H1 (cell line): ENCODE data around the gene ECPAS. TPM values are rescaled to one million over a fixed set of nuclear protein-coding genes. Genes with fewer than 3 reads are reported as not detected.

Experiments used
- CTCF ChIA-PET: fragments of 300-600 bp; sonication (Branson Sonifier 250); formaldehyde crosslinking; loops from one replicate; lab custom pipeline; 2021; ENCODE audit not compliant: partially characterized antibody; lab: Charles Lee
- POLR2A ChIA-PET: fragments of 300-600 bp; sonication (Branson Sonifier 250); formaldehyde crosslinking; loops from one replicate; lab custom pipeline; 2021; ENCODE audit warnings: inconsistent platforms; ENCODE audit not compliant: partially characterized antibody; lab: Charles Lee
- DNase-seq, 2 experiments: peaks; one replicate each; pipeline versions ENCODE4 v3.0.0 to v3.0.0-alpha.2; 2010 to 2022; ENCODE audit warnings: low spot score in 2 of 2, low read depth in 1 of 2, mixed read lengths in 1 of 2
- FAIRE-seq: peaks from 2 replicates; lab custom pipeline; 2011; peaks lifted over from hg19 to GRCh38; lab: Jason Lieb, UNC
- H2AFZ ChIP-seq: 2 replicates; pipeline ENCODE4 v1.8.1; 2012; ENCODE audit warnings: low read length, inconsistent platforms
- H2AK5ac ChIP-seq: 2 replicates; pipeline ENCODE4 v1.6.1; 2013; ENCODE audit warnings: low read depth, low read length
- H2BK120ac ChIP-seq: replicated peaks from 2 replicates; pipeline ENCODE3; 2013; ENCODE audit warnings: low read depth, low read length, inconsistent platforms
- H2BK12ac ChIP-seq: 2 replicates; pipeline ENCODE4 v1.6.1; 2013; ENCODE audit warnings: low read depth, low read length
- H2BK15ac ChIP-seq: 2 replicates; pipeline ENCODE4 v1.6.1; 2013; ENCODE audit warnings: low read length
- H2BK20ac ChIP-seq: 2 replicates; pipeline ENCODE4 v1.6.1; 2013; ENCODE audit warnings: low read length
- H2BK5ac ChIP-seq: 2 replicates; pipeline ENCODE4 v1.6.1; 2013; ENCODE audit warnings: low read depth, low read length
- H3K14ac ChIP-seq: 2 replicates; pipeline ENCODE4 v1.6.1; 2013; ENCODE audit warnings: inconsistent platforms; ENCODE audit not compliant: insufficient read length
- H3K18ac ChIP-seq: 2 replicates; pipeline ENCODE4 v1.6.1; 2013; ENCODE audit warnings: low read length; ENCODE audit errors: extremely low read depth
- H3K23ac ChIP-seq: 2 replicates; pipeline ENCODE4 v1.6.1; 2013; ENCODE audit warnings: inconsistent platforms; ENCODE audit not compliant: insufficient read length
- H3K23me2 ChIP-seq: 2 replicates; pipeline ENCODE4 v1.6.1; 2013; ENCODE audit warnings: low read depth, low read length
- H3K27ac ChIP-seq: 2 replicates; pipeline ENCODE4 v1.6.1; 2011; ENCODE audit warnings: low read depth, low read length, inconsistent platforms
- H3K27me3 ChIP-seq, 4 experiments: replicated peaks in 1 of 4; 1 replicate in 1 of 4; 2 replicates in 3 of 4; pipeline versions ENCODE4 v1.6.1 to v1.8.1; 2011 to 2013; ENCODE audit warnings: low read length in 3 of 4, mild to moderate bottlenecking in 3 of 4, inconsistent platforms in 2 of 4, mixed read lengths in 2 of 4, moderate library complexity in 1 of 4; ENCODE audit not compliant: control insufficient read depth in 3 of 4, insufficient read depth in 3 of 4; ENCODE audit errors: extremely low read depth in 1 of 4
- H3K36me3 ChIP-seq, 4 experiments: 2 replicates each; pipeline versions ENCODE4 v1.6.1 to v1.8.1; 2011 to 2013; ENCODE audit warnings: mild to moderate bottlenecking in 4 of 4, low read length in 3 of 4, moderate library complexity in 2 of 4, control low read depth in 1 of 4, inconsistent platforms in 1 of 4; ENCODE audit not compliant: insufficient read depth in 4 of 4, control insufficient read depth in 2 of 4
- H3K4ac ChIP-seq: replicated peaks from 2 replicates; pipeline ENCODE3; 2013; ENCODE audit warnings: low read length, low read depth, mixed read lengths, inconsistent platforms; ENCODE audit not compliant: insufficient read length
- H3K4me1 ChIP-seq, 4 experiments: replicated peaks in 1 of 4; 1 replicate in 1 of 4; 2 replicates in 3 of 4; pipeline versions ENCODE4 v1.6.1 to v1.8.1; 2011 to 2013; ENCODE audit warnings: low read length in 3 of 4, inconsistent platforms in 2 of 4, mixed read lengths in 1 of 4; ENCODE audit not compliant: insufficient read depth in 4 of 4, control insufficient read depth in 3 of 4
- H3K4me2 ChIP-seq, 2 experiments: 2 replicates each; pipeline versions ENCODE4 v1.6.1 to v1.8.1; 2011 to 2013; ENCODE audit warnings: low read depth in 2 of 2, low read length in 2 of 2, control low read depth in 1 of 2, inconsistent platforms in 1 of 2, mild to moderate bottlenecking in 1 of 2; ENCODE audit not compliant: insufficient read depth in 1 of 2
- H3K4me3 ChIP-seq, 4 experiments: fragments of 200-600, 300-600 bp in 1 of 4; sonication (generic), shearing (Covaris generic), sonication (Bioruptor Twin) in 1 of 4; 2 replicates each; pipeline versions ENCODE4 v1.5.1 to v1.8.1; 2011 to 2016; ENCODE audit warnings: low read length in 4 of 4, low read depth in 3 of 4, control low read depth in 2 of 4, inconsistent platforms in 2 of 4, mild to moderate bottlenecking in 2 of 4, mixed read lengths in 1 of 4, moderate library complexity in 1 of 4; ENCODE audit not compliant: insufficient read depth in 2 of 4; ENCODE audit errors: extremely low read depth in 1 of 4
- H3K56ac ChIP-seq: replicated peaks from 2 replicates; pipeline ENCODE3; 2013; ENCODE audit warnings: low read depth, mild to moderate bottlenecking, mixed read lengths, low read length, inconsistent platforms; ENCODE audit not compliant: insufficient read length
- H3K79me1 ChIP-seq: 2 replicates; pipeline ENCODE4 v1.6.1; 2013; ENCODE audit warnings: low read depth, low read length, control low read depth
- H3K79me2 ChIP-seq, 2 experiments: 2 replicates each; pipeline versions ENCODE4 v1.6.1 to v1.8.1; 2012 to 2013; ENCODE audit warnings: low read length in 2 of 2, mild to moderate bottlenecking in 2 of 2, inconsistent platforms in 1 of 2; ENCODE audit not compliant: insufficient read depth in 2 of 2, control insufficient read depth in 1 of 2
- H3K9ac ChIP-seq, 4 experiments: replicated peaks in 1 of 4; 1 replicate in 1 of 4; 2 replicates in 3 of 4; pipeline versions ENCODE4 v1.6.1 to v1.8.1; 2011 to 2013; ENCODE audit warnings: low read depth in 3 of 4, low read length in 3 of 4, control low read depth in 2 of 4, mild to moderate bottlenecking in 2 of 4, moderate library complexity in 2 of 4, inconsistent platforms in 1 of 4; ENCODE audit errors: extremely low read depth in 1 of 4
- H3K9me3 ChIP-seq, 2 experiments: 2 replicates each; pipeline versions ENCODE4 v1.6.1 to v1.8.1; 2012 to 2013; ENCODE audit warnings: mild to moderate bottlenecking in 2 of 2, moderate library complexity in 2 of 2, control low read depth in 1 of 2, inconsistent platforms in 1 of 2, low read depth in 1 of 2, low read length in 1 of 2, mixed read lengths in 1 of 2; ENCODE audit not compliant: insufficient read depth in 2 of 2
- H4K20me1 ChIP-seq, 2 experiments: replicated peaks in 1 of 2; 2 replicates each; pipeline versions ENCODE3 to v1.8.1; 2011 to 2013; ENCODE audit warnings: inconsistent platforms in 2 of 2, low read length in 2 of 2, mild to moderate bottlenecking in 1 of 2; ENCODE audit not compliant: insufficient read depth in 2 of 2, control insufficient read depth in 1 of 2
- H4K5ac ChIP-seq: 2 replicates; pipeline ENCODE4 v1.6.1; 2013; ENCODE audit warnings: low read length, low read depth, mixed read lengths, inconsistent platforms; ENCODE audit not compliant: insufficient read length
- H4K8ac ChIP-seq: 2 replicates; pipeline ENCODE4 v1.8.0; 2013; ENCODE audit warnings: mild to moderate bottlenecking, moderate library complexity, low read length, inconsistent platforms; ENCODE audit not compliant: insufficient read depth; ENCODE audit errors: extremely low read depth
- H4K91ac ChIP-seq: replicated peaks from 2 replicates; pipeline ENCODE3; 2013; ENCODE audit warnings: low read length, mixed read lengths, inconsistent platforms; ENCODE audit not compliant: insufficient read length
- BACH1 ChIP-seq: IDR thresholded peaks from 2 replicates; pipeline ENCODE4 v1.6.1; 2012; ENCODE audit warnings: low read length, improper control_type of control experiment
- HDAC2 ChIP-seq, 2 experiments: fragments of 300-600 bp in 1 of 2; sonication (generic) in 1 of 2; IDR thresholded peaks; 2 replicates each; pipeline ENCODE4 v1.6.1; 2011 to 2012; ENCODE audit warnings: low read depth in 2 of 2, low read length in 2 of 2, mild to moderate bottlenecking in 2 of 2, moderate library complexity in 2 of 2, borderline replicate concordance in 1 of 2, inconsistent platforms in 1 of 2
- SP2 ChIP-seq: IDR thresholded peaks from 2 replicates; pipeline ENCODE4 v1.6.1; 2012; ENCODE audit warnings: mild to moderate bottlenecking, low read length, inconsistent platforms
- SUZ12 ChIP-seq: fragments of 200-600 bp; sonication (generic); IDR thresholded peaks from 2 replicates; pipeline ENCODE4 v1.6.1; 2012; ENCODE audit warnings: mild to moderate bottlenecking, inconsistent platforms, low read length, moderate library complexity, mixed read lengths
- WGBS, 2 experiments: shearing (Covaris generic) in 1 of 2; methylation state at CpG; one replicate each; pipeline versions ENCODE4 v1.1.6 to v1.1.7; 2013 to 2015; ENCODE audit warnings: low lambda C conversion rate in 2 of 2, mixed read lengths in 2 of 2, inconsistent platforms in 1 of 2, low coverage in 1 of 2, missing lambda C conversion rate in 1 of 2; ENCODE audit not compliant: insufficient replicate concordance in 2 of 2, insufficient coverage in 1 of 2, insufficient read length in 1 of 2; ENCODE audit errors: extremely low coverage in 1 of 2, missing lambda C conversion rate in 1 of 2; 5-methylcytosine and 5-hydroxymethylcytosine counted together
- polyA plus RNA-seq, 7 experiments: library from polyadenylated mRNA; depleted of rRNA in 3 of 7; stranded (reverse) in 5 of 7; unstranded in 2 of 7; fragments of >200 nt in 5 of 7; fragments of 200-250 nt in 2 of 7; gene quantifications; 1 replicate in 5 of 7; 2 replicates in 1 of 7; 4 replicates in 1 of 7; pipeline versions ENCODE4 v1.2.1 to v1.2.3, GENCODE V29; 2011 to 2013; ENCODE audit warnings: missing spikeins in 2 of 7, mixed read lengths in 2 of 7
- total RNA-seq: library from RNA; stranded (reverse); fragmentation: NEBNext Ultra II Directional; extraction: Animal tissue kit (Norgen Biotek cat#: 25700); gene quantifications from 2 replicates; pipeline ENCODE4 v1.2.1, GENCODE V29; 2021

Gene ECPAS
- total and polyA plus RNA-seq, 2 of the 8 experiments (the other 6 are each of a cell fraction or from before 2014, with no cell fraction given), result 20.9 to 131 TPM

DNA sequence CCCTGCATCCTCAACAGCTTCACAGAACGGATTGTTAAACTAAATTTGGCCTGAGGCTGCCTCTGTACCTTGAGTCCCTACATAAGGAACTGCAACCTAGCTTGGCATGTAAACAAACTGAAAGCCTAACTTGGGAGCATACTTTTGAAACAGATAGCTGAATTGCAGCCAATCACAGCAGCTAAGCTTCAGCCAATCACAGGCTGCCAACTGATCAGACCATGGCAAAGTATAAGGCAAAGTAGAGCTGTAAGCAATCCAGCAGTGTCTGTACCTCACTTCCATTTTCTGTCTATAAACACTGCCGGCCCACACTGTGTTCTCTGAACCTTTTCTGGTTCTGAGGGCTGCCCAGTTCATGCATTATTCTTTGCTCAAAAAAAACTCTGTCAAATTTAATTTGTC is 31.9 kb upstream of the ECPAS start:
- Histone ChIP-seq H4K5ac (no peak overlapping the region), H2BK15ac (no peak overlapping the region), H3K56ac (no peak overlapping the region), H3K23ac (no peak overlapping the region), H3K27me3 (no peaks in the 10 kb centered on the region), H3K4me3 (no peak overlapping the region), H2BK20ac (no peak overlapping the region), H4K20me1 (no peaks in the 10 kb centered on the region), H3K4me2 (no peak overlapping the region), H3K4me1 (no peaks in the 10 kb centered on the region), H3K36me3 (no peaks in the 10 kb centered on the region), H4K91ac (peak overlapping the region; percentile 5), H3K23me2 (no peaks in the 10 kb centered on the region), H2BK12ac (no peak overlapping the region), H2AK5ac (no peak overlapping the region), H3K4ac (no peak overlapping the region), H3K18ac (no peak overlapping the region), H3K27ac (no peak overlapping the region), H3K9ac (no peak overlapping the region), H3K9me3 (peaks cover 4 to 10% of the 10 kb centered on the region in 2 experiments; a peak in 2 of 4 replicates), H4K8ac (no peak overlapping the region), H3K79me2 (no peaks in the 10 kb centered on the region), H2BK5ac (no peak overlapping the region), H3K79me1 (no peaks in the 10 kb centered on the region), H3K14ac (no peak overlapping the region), H2AFZ (peak overlapping the region; percentile 87), H2BK120ac (peak overlapping the region; percentile 59)
- 80% methylated on average over 2 of the region's 2 CpGs; no CpG with 5 or more reads in 1 of the 2 experiments for WGBS, 2 experiments
- POLR2A ChIA-PET, result interaction anchor here (0.8 to 1.6 kb wide), 7 partner anchors 9 to 31 kb away, joined by 3 to 22 read pairs (median 3); partner anchors contain the start of gene ZNF483
- DNase-seq, result no peak
- TF ChIP-seq SP2, result no peak
- no peak for TF ChIP-seq SUZ12
- TF ChIP-seq BACH1, result no peak
- TF ChIP-seq HDAC2 (IDR thresholded peaks at IDR 0.05; ENCODE audit: borderline replicate concordance in 1 of 2, low read depth in 2 of 2, low read length in 2 of 2), result no peak
- CTCF ChIA-PET, result no interaction called here
- peak; percentile 83 for FAIRE-seq
